Measurements from ENCODE around the gene SPG11. TPM values are rescaled to one million over a fixed set of nuclear protein-coding genes. Genes with fewer than 3 reads are reported as not detected.
"Not testable (repeated sequence)": the region's sequence is repeated elsewhere in the genome, so short reads cannot be mapped to it uniquely, and the experiment has no call there.

SPG11 gene
- total and polyA plus RNA-seq, 5 donors from 2014 or later, result 21.6 to 71.5 (median 26.8) TPM

DNA sequence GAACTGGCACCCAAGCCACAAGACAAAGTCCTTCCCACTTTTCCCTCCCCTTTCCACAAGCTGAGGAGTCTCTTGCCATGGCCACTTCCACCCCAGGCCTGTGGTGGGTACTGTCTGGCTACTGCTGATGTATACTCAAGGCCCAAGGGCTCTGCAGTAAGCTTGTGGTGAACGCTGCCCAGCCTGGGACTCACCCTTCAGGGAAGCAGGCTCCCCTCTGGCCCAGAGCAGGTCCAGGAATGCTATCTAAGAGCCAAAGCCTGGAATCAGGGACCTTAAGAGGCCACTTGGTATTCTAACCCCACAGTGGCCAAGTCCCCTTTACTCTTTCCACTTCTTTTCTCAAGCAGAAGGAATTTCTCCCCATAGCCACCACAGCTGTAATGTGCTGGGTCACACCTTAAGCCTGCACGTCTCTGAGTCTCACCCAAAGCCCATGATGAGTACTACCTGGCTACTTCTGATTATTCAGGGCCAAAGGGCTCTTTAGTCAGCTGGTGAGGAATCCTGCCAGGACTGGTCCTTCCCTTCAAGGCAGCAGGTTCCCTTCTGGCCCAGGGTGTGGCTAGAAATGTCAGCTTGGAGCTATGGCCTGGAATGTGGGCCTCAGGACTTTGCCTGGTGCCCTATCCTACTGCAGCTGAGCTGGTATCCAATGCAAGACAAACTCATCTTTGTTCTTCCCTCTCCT is 43.6 kb upstream of the SPG11 start:
- Histone ChIP-seq H3K4me1 (ENCODE audit: control insufficient read depth, insufficient read depth, low read length, poor library complexity, severe bottlenecking) (peaks cover 24% of the 10 kb centered on the region), H3K36me3 (ENCODE audit: control insufficient read depth, insufficient read depth, low read length) (peaks cover 3% of the 10 kb centered on the region), H3K27me3 (ENCODE audit: control insufficient read depth, insufficient read depth, low read length) (no peaks in the 10 kb centered on the region), H3K4me3 (ENCODE audit: low read depth, low read length) (no peak overlapping the region), H3K27ac (ENCODE audit: insufficient read depth, low read length, poor library complexity, severe bottlenecking) (no peak overlapping the region), H3K9me3 (ENCODE audit: control insufficient read depth in 2 of 2, low read length in 2 of 2) (peaks cover 0 to 7% of the 10 kb centered on the region in 2 experiments)
- ATAC-seq (ENCODE audit: low read depth in 2 of 2) (no peak), DNase-seq (no peak)
- H3K36me3 Mint-ChIP-seq, result peaks cover 32% of the 10 kb centered on the region
- H3K4me3 Mint-ChIP-seq, result peak overlapping the region in 2 of 4 donors; percentile 4 to 6
- peaks cover 9 to 42% (median 34%) of the 10 kb centered on the region in 4 donors for H3K4me1 Mint-ChIP-seq
- H3K9me3 Mint-ChIP-seq, result peaks cover 0 to 11% (median 4%) of the 10 kb centered on the region in 7 donors
- peaks cover 11% of the 10 kb centered on the region for H3K27me3 Mint-ChIP-seq
- peak overlapping the region in 1 of 3 donors; percentile 62 for H3K27ac Mint-ChIP-seq

DNA sequence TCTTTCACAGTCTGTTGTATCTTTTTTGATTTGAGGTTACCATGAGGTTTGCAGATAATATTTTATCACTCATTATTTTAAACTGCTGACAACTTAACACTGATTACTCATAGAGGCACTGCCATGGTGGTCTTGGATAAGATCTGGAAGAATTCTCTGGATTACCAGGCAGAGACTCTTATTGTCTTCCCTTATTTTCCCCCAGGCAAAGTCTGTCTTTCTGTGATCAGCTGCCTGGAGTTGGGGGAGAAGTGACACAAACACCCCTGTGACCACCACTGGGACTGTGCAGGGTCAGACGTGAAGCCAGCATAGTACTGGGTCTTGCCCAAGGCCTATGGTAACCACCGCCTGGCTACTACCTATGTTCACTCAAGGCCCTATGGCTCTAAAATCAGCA is 42.9 kb upstream of the SPG11 start:
- H3K9me3 ChIP-seq (ENCODE audit: control insufficient read depth in 2 of 2, low read length in 2 of 2), result peaks cover 0 to 7% of the 10 kb centered on the region in 2 experiments
- H3K36me3 ChIP-seq (ENCODE audit: control insufficient read depth, insufficient read depth, low read length), result no peaks in the 10 kb centered on the region
- ATAC-seq (ENCODE audit: low read depth in 2 of 2), result no peak
- H3K27me3 ChIP-seq (ENCODE audit: control insufficient read depth, insufficient read depth, low read length), result no peaks in the 10 kb centered on the region
- H3K27ac Mint-ChIP-seq, result no peak overlapping the region
- H3K27ac ChIP-seq (ENCODE audit: insufficient read depth, low read length, poor library complexity, severe bottlenecking), result no peak overlapping the region
- peaks cover 0 to 15% (median 4%) of the 10 kb centered on the region in 7 donors for H3K9me3 Mint-ChIP-seq
- peaks cover 10% of the 10 kb centered on the region for H3K27me3 Mint-ChIP-seq
- H3K36me3 Mint-ChIP-seq, result peaks cover 29% of the 10 kb centered on the region
- peaks cover 9 to 45% (median 34%) of the 10 kb centered on the region in 4 donors for H3K4me1 Mint-ChIP-seq
- H3K4me1 ChIP-seq (ENCODE audit: control insufficient read depth, insufficient read depth, low read length, poor library complexity, severe bottlenecking), result peaks cover 24% of the 10 kb centered on the region
- no peak for DNase-seq
- H3K4me3 ChIP-seq (ENCODE audit: low read depth, low read length), result no peak overlapping the region
- H3K4me3 Mint-ChIP-seq, result no peak overlapping the region

DNA sequence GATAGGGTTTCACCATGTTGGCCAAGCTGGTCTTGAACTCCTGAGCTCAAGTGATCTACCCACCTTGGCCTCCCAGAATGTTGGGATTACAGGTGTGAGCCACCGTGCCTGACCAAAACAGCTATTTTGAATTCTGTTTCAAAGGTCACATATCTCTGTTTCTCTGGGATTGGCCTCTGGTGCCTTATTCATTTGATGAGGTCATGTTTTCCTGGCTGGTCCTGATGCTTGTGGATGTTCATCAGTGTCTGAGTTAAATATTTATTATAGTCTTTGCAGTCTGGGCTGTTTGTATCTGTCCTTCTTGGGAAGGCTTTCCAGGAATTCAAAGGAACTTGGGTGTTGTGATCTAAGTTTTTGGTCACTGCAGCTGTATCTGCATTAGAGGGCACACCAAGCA is 42.5 kb upstream of the SPG11 start:
- H3K4me1 ChIP-seq (ENCODE audit: control insufficient read depth, insufficient read depth, low read length, poor library complexity, severe bottlenecking), result peaks cover 24% of the 10 kb centered on the region
- Mint-ChIP-seq H3K36me3 (peaks cover 27% of the 10 kb centered on the region), H3K9me3 (peaks cover 0 to 17% (median 4%) of the 10 kb centered on the region in 7 donors), H3K27me3 (peaks cover 5% of the 10 kb centered on the region), H3K4me3 (no peak overlapping the region), H3K4me1 (peaks cover 11 to 46% (median 33%) of the 10 kb centered on the region in 4 donors), H3K27ac (no peak overlapping the region)
- no peak overlapping the region for H3K27ac ChIP-seq (ENCODE audit: insufficient read depth, low read length, poor library complexity, severe bottlenecking)
- H3K27me3 ChIP-seq (ENCODE audit: control insufficient read depth, insufficient read depth, low read length), result no peaks in the 10 kb centered on the region
- DNase-seq (no peak), ATAC-seq (ENCODE audit: low read depth in 2 of 2) (no peak)
- no peak overlapping the region for H3K4me3 ChIP-seq (ENCODE audit: low read depth, low read length)
- H3K9me3 ChIP-seq (ENCODE audit: control insufficient read depth in 2 of 2, low read length in 2 of 2), result peaks cover 0 to 7% of the 10 kb centered on the region in 2 experiments
- H3K36me3 ChIP-seq (ENCODE audit: control insufficient read depth, insufficient read depth, low read length), result no peaks in the 10 kb centered on the region

DNA sequence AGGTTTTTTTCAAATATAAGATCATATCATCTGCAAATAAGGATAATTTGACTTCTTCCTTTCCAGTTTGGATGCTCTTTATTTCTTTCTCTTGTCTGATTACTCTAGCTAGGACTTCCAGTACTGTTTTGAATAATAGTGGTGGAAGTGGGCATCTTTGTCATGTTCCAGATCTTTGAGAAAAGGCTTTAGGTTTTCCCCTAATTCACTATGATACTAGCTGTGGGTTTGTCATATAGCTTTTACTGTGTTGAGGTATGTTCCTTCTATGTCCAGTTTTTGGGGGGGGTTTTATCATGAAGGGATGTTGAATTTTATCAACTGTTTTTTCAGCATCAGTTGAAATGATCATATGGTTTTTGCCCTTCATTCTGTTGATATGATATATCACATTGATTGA is 37.2 kb upstream of the SPG11 start:
- Mint-ChIP-seq H3K36me3 (peaks cover 18% of the 10 kb centered on the region), H3K4me1 (peaks cover 18 to 28% (median 19%) of the 10 kb centered on the region in 4 donors), H3K9me3 (peaks cover 3 to 24% (median 7%) of the 10 kb centered on the region in 7 donors)
- H3K9me3 ChIP-seq (ENCODE audit: control insufficient read depth in 2 of 2, low read length in 2 of 2); H3K27me3 ChIP-seq (ENCODE audit: control insufficient read depth, insufficient read depth, low read length); H3K36me3 ChIP-seq (ENCODE audit: control insufficient read depth, insufficient read depth, low read length); DNase-seq; ATAC-seq (ENCODE audit: low read depth in 2 of 2); H3K4me3 Mint-ChIP-seq; H3K4me3 ChIP-seq (ENCODE audit: low read depth, low read length); H3K27ac ChIP-seq (ENCODE audit: insufficient read depth, low read length, poor library complexity, severe bottlenecking); H3K27me3 Mint-ChIP-seq; H3K4me1 ChIP-seq (ENCODE audit: control insufficient read depth, insufficient read depth, low read length, poor library complexity, severe bottlenecking); H3K27ac Mint-ChIP-seq: not testable (repeated sequence)

DNA sequence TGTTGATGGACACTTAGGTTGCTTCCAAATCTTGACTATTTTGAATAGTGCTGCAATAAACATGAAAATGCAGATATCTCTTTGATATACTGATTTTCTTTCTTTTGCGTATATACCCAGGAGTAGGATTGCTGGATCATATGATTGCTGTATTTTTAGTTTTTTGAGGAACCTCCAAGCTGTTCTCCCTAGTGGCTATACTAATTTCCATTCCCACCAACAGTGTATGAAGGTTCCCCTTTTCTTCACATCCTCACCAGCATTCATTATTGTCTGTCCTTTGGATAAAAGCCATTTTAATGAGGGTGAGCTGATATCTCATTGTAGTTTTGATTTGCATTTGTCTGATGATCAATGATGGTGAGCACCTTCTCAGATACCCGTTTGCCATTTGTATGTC is 35.2 kb upstream of the SPG11 start:
- peaks cover 11% of the 10 kb centered on the region for H3K36me3 Mint-ChIP-seq
- peaks cover 2 to 23% (median 7%) of the 10 kb centered on the region in 7 donors for H3K9me3 Mint-ChIP-seq
- H3K27ac Mint-ChIP-seq, result peak overlapping the region in 2 of 3 donors; percentile 34 to 91
- Histone ChIP-seq H3K27ac (ENCODE audit: insufficient read depth, low read length, poor library complexity, severe bottlenecking) (no peak overlapping the region), H3K4me3 (ENCODE audit: low read depth, low read length) (no peak overlapping the region), H3K27me3 (ENCODE audit: control insufficient read depth, insufficient read depth, low read length) (no peaks in the 10 kb centered on the region), H3K9me3 (ENCODE audit: control insufficient read depth in 2 of 2, low read length in 2 of 2) (peaks cover 0 to 2% of the 10 kb centered on the region in 2 experiments), H3K4me1 (ENCODE audit: control insufficient read depth, insufficient read depth, low read length, poor library complexity, severe bottlenecking) (no peaks in the 10 kb centered on the region), H3K36me3 (ENCODE audit: control insufficient read depth, insufficient read depth, low read length) (no peaks in the 10 kb centered on the region)
- ATAC-seq (ENCODE audit: low read depth in 2 of 2) (no peak), DNase-seq (no peak)
- H3K4me3 Mint-ChIP-seq, result peak overlapping the region in 1 of 4 donors; percentile 27
- peaks cover 13 to 38% (median 26%) of the 10 kb centered on the region in 4 donors for H3K4me1 Mint-ChIP-seq
- H3K27me3 Mint-ChIP-seq, result peaks cover 4% of the 10 kb centered on the region

DNA sequence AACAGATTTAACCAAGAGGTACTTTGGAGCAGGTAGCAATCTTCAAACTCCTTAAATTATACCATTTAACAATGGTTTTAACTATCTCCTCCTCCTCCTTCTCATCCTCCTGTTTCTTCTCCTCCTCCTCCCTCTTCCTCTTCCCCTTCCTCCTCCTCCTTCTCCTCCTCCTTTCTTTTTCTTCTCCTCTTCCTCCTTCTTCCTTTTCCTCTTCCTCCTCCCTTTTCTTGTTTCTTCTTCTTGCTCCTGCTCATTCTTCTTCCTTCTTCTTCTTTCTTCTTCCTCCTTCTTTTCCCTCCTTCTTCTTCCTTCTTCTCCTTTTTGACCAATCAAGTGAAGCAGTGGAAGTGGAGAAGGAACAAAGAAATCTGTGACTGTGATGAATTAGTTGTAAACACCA is 33.6 kb upstream of the SPG11 start:
- Histone ChIP-seq H3K9me3 (ENCODE audit: control insufficient read depth in 2 of 2, low read length in 2 of 2) (no peaks in the 10 kb centered on the region), H3K4me1 (ENCODE audit: control insufficient read depth, insufficient read depth, low read length, poor library complexity, severe bottlenecking) (no peaks in the 10 kb centered on the region), H3K27me3 (ENCODE audit: control insufficient read depth, insufficient read depth, low read length) (no peaks in the 10 kb centered on the region), H3K27ac (ENCODE audit: insufficient read depth, low read length, poor library complexity, severe bottlenecking) (no peak overlapping the region), H3K36me3 (ENCODE audit: control insufficient read depth, insufficient read depth, low read length) (no peaks in the 10 kb centered on the region), H3K4me3 (ENCODE audit: low read depth, low read length) (no peak overlapping the region)
- H3K9me3 Mint-ChIP-seq, result peaks cover 0 to 12% (median 7%) of the 10 kb centered on the region in 7 donors
- H3K27me3 Mint-ChIP-seq, result peaks cover 4% of the 10 kb centered on the region
- peaks cover 7% of the 10 kb centered on the region for H3K36me3 Mint-ChIP-seq
- no peak for ATAC-seq (ENCODE audit: low read depth in 2 of 2)
- peak overlapping the region; percentile 44 to 91 (median 83) for H3K27ac Mint-ChIP-seq
- H3K4me1 Mint-ChIP-seq, result peaks cover 13 to 48% (median 27%) of the 10 kb centered on the region in 4 donors
- DNase-seq, result no peak
- no peak overlapping the region for H3K4me3 Mint-ChIP-seq

DNA sequence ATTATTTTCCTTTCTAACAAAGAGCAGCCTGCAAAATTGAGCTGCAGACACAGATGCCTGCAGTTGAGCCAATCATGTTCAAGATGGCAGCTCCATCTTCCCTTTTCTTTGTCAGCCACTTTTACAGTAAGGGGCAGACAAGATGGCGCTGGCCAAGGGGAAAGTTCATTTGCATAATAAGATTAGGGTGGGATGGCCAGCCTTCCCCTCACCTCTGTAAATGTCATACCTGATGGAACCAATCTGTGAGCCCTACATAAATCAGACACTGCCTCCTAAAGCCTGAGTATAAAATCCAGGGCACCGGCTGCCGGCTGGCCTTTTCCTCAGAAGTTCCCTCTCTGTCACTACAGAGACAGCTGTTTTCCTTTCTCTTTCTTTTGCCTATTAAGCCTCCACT is 31.8 kb upstream of the SPG11 start:
- peaks cover 5 to 47% (median 26%) of the 10 kb centered on the region in 4 donors for H3K4me1 Mint-ChIP-seq
- no peaks in the 10 kb centered on the region for H3K27me3 ChIP-seq (ENCODE audit: control insufficient read depth, insufficient read depth, low read length)
- peaks cover 0 to 7% (median 0%) of the 10 kb centered on the region in 7 donors for H3K9me3 Mint-ChIP-seq
- no peak overlapping the region for H3K27ac ChIP-seq (ENCODE audit: insufficient read depth, low read length, poor library complexity, severe bottlenecking)
- H3K9me3 ChIP-seq (ENCODE audit: control insufficient read depth in 2 of 2, low read length in 2 of 2), result no peaks in the 10 kb centered on the region
- no peak overlapping the region for H3K4me3 ChIP-seq (ENCODE audit: low read depth, low read length)
- no peaks in the 10 kb centered on the region for H3K36me3 ChIP-seq (ENCODE audit: control insufficient read depth, insufficient read depth, low read length)
- peaks cover 3% of the 10 kb centered on the region for H3K36me3 Mint-ChIP-seq
- no peak overlapping the region for H3K4me3 Mint-ChIP-seq
- H3K27ac Mint-ChIP-seq, result peak overlapping the region; percentile 5 to 87 (median 58)
- no peaks in the 10 kb centered on the region for H3K27me3 Mint-ChIP-seq
- no peak for ATAC-seq (ENCODE audit: low read depth in 2 of 2)
- no peak for DNase-seq
- H3K4me1 ChIP-seq (ENCODE audit: control insufficient read depth, insufficient read depth, low read length, poor library complexity, severe bottlenecking), result no peaks in the 10 kb centered on the region

DNA sequence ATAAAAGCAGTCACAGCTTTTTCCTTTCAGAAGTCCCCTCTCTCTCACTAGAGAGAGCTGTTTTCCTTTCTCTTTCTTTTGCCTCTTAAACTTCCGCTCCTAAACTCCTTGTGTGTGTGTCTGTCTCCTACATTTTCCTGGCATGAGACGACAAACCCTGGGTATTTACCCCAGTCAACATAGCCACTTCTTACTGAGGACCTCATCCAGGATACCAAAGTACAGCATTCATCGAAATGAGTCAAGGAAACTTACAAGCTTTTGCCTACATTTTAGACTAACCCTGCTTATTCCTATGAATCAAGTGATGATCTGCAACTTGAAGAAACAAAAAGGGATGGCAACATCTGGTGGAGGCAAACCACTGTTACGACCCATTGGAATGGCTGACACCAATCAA is 31.0 kb upstream of the SPG11 start:
- Histone ChIP-seq H3K27me3 (ENCODE audit: control insufficient read depth, insufficient read depth, low read length) (no peaks in the 10 kb centered on the region), H3K9me3 (ENCODE audit: control insufficient read depth in 2 of 2, low read length in 2 of 2) (no peaks in the 10 kb centered on the region), H3K27ac (ENCODE audit: insufficient read depth, low read length, poor library complexity, severe bottlenecking) (no peak overlapping the region), H3K36me3 (ENCODE audit: control insufficient read depth, insufficient read depth, low read length) (no peaks in the 10 kb centered on the region), H3K4me3 (ENCODE audit: low read depth, low read length) (no peak overlapping the region), H3K4me1 (ENCODE audit: control insufficient read depth, insufficient read depth, low read length, poor library complexity, severe bottlenecking) (peaks cover 4% of the 10 kb centered on the region)
- ATAC-seq (ENCODE audit: low read depth in 2 of 2) (no peak), DNase-seq (no peak)
- H3K4me3 Mint-ChIP-seq, result no peak overlapping the region
- peaks cover 5 to 53% (median 26%) of the 10 kb centered on the region in 4 donors for H3K4me1 Mint-ChIP-seq
- peaks cover 0 to 7% (median 0%) of the 10 kb centered on the region in 7 donors for H3K9me3 Mint-ChIP-seq
- peaks cover 3% of the 10 kb centered on the region for H3K36me3 Mint-ChIP-seq
- no peaks in the 10 kb centered on the region for H3K27me3 Mint-ChIP-seq
- peak overlapping the region in 2 of 3 donors; percentile 74 to 96 for H3K27ac Mint-ChIP-seq
